HG03159 (cell line): Measurements from ENCODE around the gene DGKD.
A peak's percentile ranks its signal among the peaks of the same experiment; 100 is the strongest.

Source experiments
- ATAC-seq: cut with Tn5 transposase; IDR thresholded peaks from one replicate; pipeline ENCODE4 v1.9.1; 2021; ENCODE audit warnings: mild to moderate bottlenecking, moderate library complexity; ENCODE audit not compliant: unreplicated experiment

DGKD gene, protein sequence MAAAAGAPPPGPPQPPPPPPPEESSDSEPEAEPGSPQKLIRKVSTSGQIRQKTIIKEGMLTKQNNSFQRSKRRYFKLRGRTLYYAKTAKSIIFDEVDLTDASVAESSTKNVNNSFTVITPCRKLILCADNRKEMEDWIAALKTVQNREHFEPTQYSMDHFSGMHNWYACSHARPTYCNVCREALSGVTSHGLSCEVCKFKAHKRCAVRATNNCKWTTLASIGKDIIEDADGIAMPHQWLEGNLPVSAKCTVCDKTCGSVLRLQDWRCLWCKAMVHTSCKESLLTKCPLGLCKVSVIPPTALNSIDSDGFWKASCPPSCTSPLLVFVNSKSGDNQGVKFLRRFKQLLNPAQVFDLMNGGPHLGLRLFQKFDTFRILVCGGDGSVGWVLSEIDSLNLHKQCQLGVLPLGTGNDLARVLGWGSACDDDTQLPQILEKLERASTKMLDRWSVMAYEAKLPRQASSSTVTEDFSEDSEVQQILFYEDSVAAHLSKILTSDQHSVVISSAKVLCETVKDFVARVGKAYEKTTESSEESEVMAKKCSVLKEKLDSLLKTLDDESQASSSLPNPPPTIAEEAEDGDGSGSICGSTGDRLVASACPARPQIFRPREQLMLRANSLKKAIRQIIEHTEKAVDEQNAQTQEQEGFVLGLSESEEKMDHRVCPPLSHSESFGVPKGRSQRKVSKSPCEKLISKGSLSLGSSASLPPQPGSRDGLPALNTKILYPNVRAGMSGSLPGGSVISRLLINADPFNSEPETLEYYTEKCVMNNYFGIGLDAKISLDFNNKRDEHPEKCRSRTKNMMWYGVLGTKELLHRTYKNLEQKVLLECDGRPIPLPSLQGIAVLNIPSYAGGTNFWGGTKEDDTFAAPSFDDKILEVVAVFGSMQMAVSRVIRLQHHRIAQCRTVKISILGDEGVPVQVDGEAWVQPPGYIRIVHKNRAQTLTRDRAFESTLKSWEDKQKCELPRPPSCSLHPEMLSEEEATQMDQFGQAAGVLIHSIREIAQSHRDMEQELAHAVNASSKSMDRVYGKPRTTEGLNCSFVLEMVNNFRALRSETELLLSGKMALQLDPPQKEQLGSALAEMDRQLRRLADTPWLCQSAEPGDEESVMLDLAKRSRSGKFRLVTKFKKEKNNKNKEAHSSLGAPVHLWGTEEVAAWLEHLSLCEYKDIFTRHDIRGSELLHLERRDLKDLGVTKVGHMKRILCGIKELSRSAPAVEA

DNA sequence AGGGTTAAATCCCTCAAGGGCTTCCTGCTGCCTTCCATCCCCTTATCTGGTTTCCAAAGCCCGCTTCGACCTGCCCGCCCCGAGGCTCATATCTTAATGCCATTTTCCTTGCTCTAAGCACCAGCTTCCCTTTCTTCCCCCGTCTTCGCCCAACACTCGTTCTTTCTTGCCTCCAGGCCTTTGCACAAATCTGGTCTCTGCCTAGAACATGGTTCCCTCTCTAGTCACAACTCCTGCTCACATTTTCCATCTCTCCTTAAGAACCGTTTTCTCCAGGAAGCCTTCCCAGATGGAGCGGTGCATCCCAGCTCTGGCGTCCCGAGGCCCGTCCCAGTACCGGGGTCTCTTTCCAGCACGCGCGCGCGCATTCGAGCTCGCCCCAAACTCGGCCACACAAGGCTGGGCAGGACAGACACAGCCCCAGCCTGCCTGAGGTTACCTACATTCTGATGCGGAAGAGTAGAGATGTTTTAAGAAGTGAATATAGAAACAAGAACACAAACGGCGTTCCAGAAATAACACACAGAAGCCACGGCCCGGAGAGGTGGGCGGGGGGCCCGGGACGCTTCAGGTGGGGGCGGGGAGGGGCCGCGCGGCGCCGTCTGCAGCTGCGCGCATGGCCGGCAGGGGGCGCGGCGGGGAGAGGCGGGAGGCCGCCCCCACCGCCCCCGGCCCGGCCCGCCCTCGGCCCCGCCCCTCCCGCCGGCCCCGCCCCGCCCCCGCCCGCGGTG lies at the start of gene DGKD:
Gene DGKD, plus strand, starts transcription at position 726 of the 731 bp plus-strand sequence. CDS start 25 bp downstream, outside the sequence.
- peak; percentile 58 for ATAC-seq

DNA sequence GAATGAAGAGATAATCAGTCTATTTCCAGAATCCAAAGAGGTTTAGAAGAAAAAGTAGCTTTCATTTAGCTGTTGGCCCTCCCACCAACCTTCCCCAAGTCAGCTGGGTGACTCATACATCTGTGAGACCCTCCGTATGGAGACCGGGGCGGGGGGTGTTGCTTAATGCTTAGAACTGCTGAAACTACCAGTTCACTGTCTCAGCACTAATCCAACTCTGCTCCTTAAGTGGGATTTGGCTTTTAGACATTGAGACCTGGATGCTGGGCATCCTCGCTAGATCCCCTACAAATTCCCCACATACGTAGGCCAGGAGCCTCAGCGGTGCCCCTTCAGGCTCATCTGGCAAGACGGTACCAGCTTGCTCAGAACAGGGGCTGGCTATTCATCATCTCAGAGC lies 46.7 kb upstream of the DGKD start, which contains the start of gene SAG:
Gene SAG, plus strand, starts transcription at position 252 of the 400 bp plus-strand sequence. CDS start 1,374 bp downstream, outside the sequence.
- ATAC-seq: no peak

DNA sequence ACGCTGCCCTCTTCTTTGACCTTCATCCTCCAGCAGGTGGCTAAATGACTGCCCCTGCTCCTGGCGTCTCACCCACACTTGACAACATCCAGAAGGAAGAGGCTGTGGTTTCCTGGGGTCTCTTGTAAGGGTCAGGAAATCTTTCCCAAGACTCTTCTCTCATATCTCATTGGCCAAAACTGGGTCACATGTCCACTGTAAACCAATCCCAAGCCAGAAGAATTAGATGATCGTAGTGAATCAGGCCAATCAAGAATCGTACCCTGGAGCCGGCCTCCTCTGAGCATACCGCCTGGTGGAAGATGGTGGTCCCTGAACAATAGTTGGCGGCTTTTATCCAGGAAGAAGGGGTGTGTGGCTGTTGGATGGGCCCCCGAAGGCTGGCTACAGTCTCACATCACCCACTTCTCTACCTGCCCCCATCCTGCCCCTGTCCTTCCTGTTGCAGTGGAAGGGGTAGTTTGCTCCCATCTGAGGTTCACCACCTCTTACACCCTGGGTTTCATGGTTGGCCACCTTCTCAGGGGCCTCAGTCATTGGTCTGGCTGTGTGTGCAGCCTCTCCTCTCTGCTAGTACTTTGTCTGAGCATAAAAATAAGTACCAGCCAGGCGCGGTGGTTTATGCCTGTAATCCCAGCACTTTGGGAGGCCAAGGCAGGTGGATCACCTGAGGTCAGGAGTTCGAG lies 42.9 kb upstream of the DGKD start:
- ATAC-seq: no peak

DNA sequence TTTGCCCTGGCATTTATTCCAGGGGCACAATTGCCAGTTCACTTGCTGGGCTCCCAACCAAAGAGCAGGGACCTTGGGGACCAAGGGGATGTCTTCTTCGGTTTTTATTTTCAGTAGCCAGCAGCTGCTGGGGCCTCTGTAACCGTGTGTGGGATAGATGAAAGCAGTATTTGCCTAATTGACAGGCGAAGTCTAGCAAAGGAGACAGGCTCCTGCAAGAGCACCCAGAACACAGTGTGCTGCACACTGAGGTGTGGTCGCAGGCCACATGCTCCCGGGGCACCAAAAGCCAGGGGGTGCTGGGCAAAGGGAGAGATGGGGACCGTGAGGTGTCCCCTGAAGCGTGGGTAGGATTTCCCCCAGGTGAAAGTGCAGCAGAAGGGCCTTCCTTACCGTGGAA lies 41.4 kb upstream of the DGKD start:
- ATAC-seq: no peak

DNA sequence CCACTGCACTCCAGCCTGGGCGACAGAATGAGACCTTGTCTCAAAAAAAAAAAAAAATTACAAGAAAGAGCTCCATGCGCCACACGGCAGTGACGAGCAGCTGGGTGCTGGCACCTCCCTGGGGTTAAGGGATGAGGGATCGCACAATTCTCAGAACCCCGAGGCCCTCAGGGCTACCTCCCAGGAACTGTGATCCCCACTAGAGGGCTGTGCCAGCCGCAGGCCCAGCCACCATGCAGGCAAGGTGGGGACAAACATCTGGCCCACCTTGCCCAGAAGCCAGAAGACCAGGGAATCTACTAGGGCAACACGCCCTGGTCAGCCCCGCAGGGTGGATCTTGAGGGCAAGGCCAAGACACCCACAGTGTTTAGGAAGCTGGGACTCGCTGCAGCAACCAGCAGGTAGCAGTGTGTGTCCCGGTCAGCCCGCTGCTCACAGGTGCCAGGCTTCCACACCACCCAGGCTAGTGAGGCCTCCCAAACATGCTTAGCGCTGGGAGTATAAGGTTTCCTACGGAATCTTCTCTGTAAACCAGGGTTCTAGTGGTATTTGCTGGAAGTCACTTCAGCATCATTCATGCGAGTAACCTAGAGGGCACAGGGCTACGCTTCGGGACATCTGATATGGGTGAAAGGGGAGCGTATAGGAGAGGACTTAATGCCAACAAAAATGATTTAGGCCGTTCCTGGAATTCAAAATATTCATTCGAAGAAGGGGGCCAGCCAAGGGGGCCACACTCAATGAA lies 39.9 kb upstream of the DGKD start:
- ATAC-seq: no peak

DNA sequence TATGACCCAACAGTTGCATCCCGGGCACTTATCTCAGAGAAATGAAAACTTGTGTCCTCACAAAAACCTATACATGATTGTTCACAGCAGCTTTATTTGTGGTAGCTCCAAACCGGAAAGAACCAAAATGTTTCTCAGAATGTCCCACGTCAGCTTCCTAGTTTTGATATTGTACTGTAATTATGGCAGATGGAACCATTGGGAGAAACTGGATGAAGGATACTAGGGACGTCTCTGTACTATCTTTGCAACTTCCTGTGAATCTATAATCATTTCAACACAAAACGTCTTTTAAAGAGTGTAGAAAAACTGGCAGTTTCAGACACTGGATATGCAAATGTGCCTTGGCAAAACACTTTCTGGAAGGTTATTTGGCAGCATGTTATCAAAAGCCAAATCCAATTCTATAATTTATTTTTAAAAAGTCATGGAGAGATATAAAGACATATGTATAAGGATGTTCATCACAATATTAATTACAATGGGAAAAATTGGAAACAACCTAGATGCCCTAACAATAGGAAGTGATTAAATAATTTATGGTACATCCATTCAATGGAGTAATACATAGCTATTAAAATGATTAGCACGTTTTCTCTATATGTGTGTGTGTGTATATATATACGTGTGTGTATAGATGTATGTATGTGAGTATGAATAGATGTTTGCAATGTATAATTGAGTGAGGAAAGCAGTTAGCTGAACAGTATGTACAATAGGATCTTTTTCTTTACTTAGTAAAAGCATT lies 36.9 kb upstream of the DGKD start:
- ATAC-seq: no peak

DNA sequence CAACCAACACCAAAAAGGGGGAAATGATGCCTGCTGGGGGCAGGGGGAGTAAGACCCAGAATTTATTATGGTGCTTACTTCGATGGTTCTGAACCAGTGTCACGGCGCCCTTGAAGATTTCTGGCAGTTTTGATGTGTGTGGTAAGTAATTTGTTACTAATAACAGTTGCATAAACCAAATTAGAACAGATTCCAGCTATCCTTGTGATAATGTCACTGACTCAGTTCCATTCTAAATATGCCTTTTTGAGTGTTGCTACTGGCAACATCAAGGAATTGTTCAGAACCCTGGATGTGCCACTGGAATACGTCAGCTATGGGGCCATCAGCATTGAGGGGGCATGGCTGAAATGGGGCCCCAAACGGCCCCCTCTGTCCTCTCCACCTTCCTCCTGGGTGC lies 35.0 kb upstream of the DGKD start:
- no peak for ATAC-seq

DNA sequence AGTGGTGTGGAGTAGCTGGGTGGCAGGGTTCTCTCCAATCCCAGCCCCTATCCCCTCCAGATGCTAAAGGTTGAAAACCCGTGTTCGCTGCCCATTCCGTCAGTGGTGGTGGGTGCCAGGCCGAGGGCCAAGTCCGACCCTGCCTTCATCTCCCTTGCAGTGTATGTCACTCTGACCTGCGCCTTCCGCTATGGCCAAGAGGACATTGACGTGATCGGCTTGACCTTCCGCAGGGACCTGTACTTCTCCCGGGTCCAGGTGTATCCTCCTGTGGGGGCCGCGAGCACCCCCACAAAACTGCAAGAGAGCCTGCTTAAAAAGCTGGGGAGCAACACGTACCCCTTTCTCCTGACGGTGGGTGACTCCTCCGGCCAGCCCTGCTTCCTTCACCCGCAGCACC lies 33.8 kb upstream of the DGKD start:
- no peak for ATAC-seq

DNA sequence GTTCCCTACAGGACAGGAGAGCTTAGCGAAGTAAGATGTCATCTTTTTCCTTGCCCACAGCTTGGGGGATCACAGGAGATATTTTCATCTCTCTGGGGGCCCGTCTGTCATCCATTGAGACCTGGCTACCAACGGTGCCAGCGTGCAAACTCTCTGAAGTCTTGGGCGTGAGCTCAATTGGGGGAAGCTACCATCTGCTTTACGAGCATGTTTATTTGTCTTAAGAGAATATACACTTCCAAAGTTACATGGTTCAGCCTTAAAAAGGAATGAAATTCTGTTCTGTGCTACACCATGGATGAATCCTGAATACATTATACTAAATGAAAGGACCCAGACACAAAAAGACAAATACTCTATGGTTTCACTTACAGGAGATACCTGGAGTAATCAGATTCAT lies 33.1 kb upstream of the DGKD start:
- ATAC-seq: no peak

DNA sequence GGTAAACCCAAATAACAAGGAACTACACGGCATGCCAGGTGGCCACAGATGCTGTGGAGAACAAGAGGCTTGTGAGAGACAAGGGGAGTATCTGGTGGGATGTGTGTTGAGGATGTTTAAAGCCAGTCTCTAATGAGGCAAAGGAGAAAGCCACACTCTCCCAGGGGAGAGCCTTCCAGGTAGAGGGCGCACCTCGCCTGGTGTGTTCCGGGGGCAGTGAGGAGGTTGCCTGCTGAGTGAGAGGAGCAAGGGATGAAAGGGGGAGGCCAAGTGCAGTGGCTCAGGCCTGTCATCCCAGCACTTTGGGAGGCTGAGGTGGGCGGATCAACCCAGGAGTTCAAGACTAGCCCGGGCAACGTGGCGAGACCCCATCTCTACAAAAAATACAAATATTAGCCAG lies 30.4 kb upstream of the DGKD start:
- no peak for ATAC-seq

DNA sequence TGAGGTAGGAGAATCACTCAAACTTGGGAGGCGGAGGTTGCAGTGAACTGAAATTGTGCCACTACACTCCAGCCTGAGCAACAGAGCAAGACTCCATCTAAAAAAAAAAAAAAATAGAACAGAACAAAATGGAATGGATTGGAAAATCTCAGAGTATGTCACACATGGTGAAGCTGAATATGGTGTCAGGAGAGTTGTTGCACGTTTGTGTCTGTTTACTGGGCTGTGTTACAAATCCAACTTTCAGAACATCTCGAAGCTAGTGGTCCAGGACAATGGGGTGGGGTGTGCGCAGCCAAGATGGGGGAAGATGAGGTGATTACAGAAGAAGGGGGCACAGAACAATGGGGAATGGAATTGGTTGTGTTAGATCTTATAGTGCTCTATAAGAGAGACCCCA lies 29.0 kb upstream of the DGKD start:
- no peak for ATAC-seq

DNA sequence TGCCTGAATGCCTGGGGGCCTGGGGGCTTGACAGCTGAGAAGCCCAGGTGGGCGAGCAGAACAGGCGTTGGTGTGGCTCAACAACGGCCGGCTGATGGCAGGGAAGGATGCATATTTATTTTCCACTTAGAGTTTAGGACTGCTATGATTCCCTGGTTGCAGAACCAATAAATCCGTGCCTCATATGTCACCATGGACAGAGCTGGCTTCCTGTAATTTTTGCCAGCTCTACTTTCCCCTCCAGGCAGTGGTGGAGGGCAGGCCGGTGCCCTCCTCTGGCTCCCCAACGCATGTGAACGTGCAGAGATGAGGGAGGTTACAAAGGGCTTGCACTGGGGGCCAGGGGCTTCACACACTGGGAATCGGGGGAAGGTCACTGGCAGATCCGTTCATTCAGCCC lies 28.5 kb upstream of the DGKD start:
- no peak for ATAC-seq

DNA sequence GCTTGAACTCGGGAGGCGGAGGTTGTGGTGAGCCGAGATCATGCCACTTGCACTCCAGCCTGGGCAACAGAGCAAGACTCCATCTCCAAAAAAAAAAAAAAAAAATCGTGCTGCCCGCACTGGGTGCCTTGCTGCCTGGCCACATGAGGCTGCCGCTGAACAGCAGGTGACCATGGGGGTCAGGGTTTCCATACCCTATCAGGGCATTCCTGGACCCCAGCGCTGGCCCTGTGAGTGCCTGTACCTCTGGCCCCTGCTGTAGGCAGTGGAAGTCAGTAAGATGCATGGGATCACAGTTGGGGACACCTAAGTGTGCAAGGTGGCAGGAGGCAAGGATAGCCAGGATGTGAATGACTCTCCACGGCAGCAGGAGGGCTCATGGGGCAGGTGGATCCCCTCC lies 27.8 kb upstream of the DGKD start:
- no peak for ATAC-seq

DNA sequence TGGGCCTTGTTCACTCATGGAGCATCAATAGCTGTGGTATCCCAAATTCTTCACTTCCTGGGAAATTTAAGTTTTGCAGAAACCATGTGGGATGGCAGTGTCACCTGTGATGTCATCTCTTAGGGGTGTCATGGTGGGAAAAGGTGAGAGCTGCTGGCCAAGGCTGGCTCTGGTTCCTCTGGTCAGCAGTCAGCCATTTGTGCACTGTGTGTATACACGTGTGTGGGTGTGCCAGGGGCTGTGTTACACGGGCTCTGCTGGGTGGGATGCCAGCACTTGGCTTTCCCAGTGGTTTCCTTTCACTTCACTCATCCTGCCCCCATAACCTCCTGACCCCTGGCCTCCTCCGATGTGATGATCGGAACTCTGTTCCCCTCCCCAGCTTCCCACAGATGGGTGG lies 25.4 kb upstream of the DGKD start:
- ATAC-seq: no peak

DNA sequence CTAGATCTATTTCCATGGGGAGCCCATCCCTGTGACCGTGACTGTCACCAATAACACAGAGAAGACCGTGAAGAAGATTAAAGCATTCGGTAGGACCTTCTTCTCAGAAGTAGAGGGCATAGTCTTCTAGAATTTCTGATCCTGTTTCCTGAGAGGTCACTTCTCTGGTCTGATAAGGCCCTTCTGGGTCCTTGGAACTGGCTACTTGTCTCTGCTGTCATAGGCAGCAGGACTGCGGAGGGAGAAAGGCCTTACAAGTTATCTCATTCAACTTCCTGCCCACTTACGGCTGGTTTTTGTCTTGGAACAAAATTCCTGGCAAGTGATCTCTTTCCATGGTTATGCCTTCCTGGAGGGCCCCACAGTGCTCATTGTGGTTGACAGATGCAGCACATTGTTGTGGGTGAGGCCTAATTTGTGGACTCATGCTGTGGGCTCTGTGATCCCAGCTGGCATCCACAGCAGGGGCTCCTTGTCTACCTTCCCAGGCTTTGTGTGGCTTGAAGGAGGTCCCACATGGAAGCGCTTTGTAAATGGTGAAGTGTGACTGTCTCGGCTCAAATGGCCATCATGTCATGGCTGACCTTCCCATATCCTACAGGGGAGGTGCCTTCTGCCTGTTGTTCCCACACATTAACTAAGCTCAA lies 24.7 kb upstream of the DGKD start:
- no peak for ATAC-seq

DNA sequence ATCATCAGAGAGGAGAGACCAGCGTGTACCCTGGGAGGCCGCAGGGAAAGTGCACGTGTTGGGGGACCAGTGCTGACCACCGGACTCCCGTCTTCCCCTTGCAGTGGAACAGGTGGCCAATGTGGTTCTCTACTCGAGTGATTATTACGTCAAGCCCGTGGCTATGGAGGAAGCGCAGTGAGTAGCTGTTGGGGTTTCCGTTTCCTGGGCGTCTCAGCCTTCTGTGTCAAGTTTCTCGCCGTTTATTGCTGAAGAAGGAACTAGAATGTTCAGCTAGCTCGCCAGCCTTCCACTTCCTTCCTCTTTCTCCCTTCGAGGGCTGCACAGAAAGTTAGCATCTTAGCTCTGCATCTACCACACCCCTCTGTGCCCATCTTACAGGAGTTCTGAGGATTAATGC lies 22.8 kb upstream of the DGKD start:
- peak; percentile 88 for ATAC-seq

DNA sequence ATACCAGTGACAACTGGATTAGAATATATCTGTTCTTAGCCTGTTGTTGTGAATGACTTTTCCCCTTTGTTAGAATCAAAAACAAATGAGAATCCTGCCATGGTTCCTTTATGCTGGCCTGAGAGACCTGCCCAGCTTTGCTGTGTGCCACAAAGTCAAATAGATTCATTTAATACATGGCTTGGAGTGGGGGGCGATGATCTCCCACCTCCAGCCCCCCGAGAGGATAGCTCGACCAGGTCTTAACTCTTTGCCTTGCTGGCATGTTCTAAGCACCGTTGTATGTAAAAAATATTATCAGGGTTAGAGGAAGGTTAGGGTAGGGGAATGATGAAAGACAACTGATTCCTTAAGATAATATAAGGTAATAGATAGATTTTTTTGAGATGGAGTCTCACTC lies 22.2 kb upstream of the DGKD start:
- ATAC-seq: no peak

DNA sequence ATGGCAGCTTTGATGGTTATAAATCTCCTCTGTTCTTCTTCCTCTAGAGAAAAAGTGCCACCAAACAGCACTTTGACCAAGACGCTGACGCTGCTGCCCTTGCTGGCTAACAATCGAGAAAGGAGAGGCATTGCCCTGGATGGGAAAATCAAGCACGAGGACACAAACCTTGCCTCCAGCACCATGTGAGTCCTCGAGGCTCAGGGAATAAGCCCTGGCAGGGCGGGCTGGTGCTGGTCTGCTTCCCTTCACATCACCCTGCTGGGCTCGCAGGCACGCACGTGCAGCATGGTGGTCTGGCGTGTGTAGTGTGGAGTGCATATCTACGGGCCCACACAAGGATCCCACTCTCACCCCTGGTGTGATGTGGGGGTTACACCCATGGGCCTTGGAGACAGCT lies 19.4 kb upstream of the DGKD start:
- no peak for ATAC-seq
